Liver (tissue), 9 donors: Measurements from ENCODE around the gene LAMA5. TPM values are rescaled to one million over a fixed set of nuclear protein-coding genes. Genes with fewer than 3 reads are reported as not detected.

Experiments used
- DNase-seq: peaks from one replicate; pipeline ENCODE4 v3.0.0-alpha.2; 2017; ENCODE audit warnings: low spot score
- H3K27ac ChIP-seq, 2 donors: one replicate each; pipeline ENCODE4 v1.7.0; 2013; ENCODE audit warnings: inconsistent platforms in 2 of 2, low read length in 2 of 2, control low read depth in 1 of 2, low read depth in 1 of 2, mild to moderate bottlenecking in 1 of 2
- H3K27me3 ChIP-seq, 4 donors: one replicate each; pipeline versions ENCODE4 v1.6.1 to v1.7.0; 2013; ENCODE audit warnings: low read length in 3 of 4, inconsistent platforms in 1 of 4, mild to moderate bottlenecking in 1 of 4, moderate library complexity in 1 of 4; ENCODE audit not compliant: control insufficient read depth in 4 of 4, insufficient read depth in 4 of 4
- H3K36me3 ChIP-seq, 4 donors: one replicate each; pipeline versions ENCODE4 v1.6.1 to v1.7.0; 2013; ENCODE audit warnings: low read length in 3 of 4, mild to moderate bottlenecking in 3 of 4, low read depth in 1 of 4, moderate library complexity in 1 of 4; ENCODE audit not compliant: control insufficient read depth in 4 of 4, insufficient read depth in 3 of 4
- H3K4me1 ChIP-seq, 4 donors: one replicate each; pipeline versions ENCODE4 v1.6.1 to v1.7.0; 2013; ENCODE audit warnings: low read length in 3 of 4, mild to moderate bottlenecking in 3 of 4, moderate library complexity in 1 of 4; ENCODE audit not compliant: control insufficient read depth in 4 of 4, insufficient read depth in 4 of 4
- H3K4me3 ChIP-seq, 3 donors: one replicate each; pipeline versions ENCODE4 v1.6.1 to v1.7.0; 2013; ENCODE audit warnings: low read length in 3 of 3, control low read depth in 1 of 3, low read depth in 1 of 3, mild to moderate bottlenecking in 1 of 3
- H3K9ac ChIP-seq, 2 donors: one replicate each; pipeline ENCODE4 v1.7.0; 2013; ENCODE audit warnings: low read length in 2 of 2, mild to moderate bottlenecking in 2 of 2, moderate library complexity in 2 of 2, control low read depth in 1 of 2, low read depth in 1 of 2
- H3K9me3 ChIP-seq, 4 donors: one replicate each; pipeline versions ENCODE4 v1.6.1 to v1.7.0; 2013; ENCODE audit warnings: low read length in 3 of 4; ENCODE audit not compliant: control insufficient read depth in 4 of 4
- ATF3 ChIP-seq: IDR thresholded peaks from 2 replicates; pipeline ENCODE4 v1.6.1; 2016; ENCODE audit warnings: antibody characterized with exemption
- CTCF ChIP-seq: fragments of 150-350 bp; IDR thresholded peaks from 2 replicates; pipeline ENCODE4 v1.5.1; 2017; ENCODE audit warnings: improper control_type of control experiment, low read depth, low read length; ENCODE audit not compliant: missing input control
- FOXA1 ChIP-seq: IDR thresholded peaks from 2 replicates; pipeline ENCODE4 v1.6.1; 2016; ENCODE audit warnings: antibody characterized with exemption
- FOXA2 ChIP-seq: IDR thresholded peaks from 2 replicates; pipeline ENCODE4 v1.6.1; 2016; ENCODE audit warnings: antibody characterized with exemption
- GABPA ChIP-seq, 2 donors: IDR thresholded peaks in 1 of 2; conservative IDR thresholded peaks in 1 of 2; 2 replicates each; pipeline ENCODE4 v1.6.1; 2016; ENCODE audit warnings: antibody characterized with exemption in 2 of 2, mild to moderate bottlenecking in 1 of 2, moderate library complexity in 1 of 2
- HNF4A ChIP-seq, 2 donors: conservative IDR thresholded peaks; 2 replicates each; pipeline ENCODE4 v1.6.1; 2016; ENCODE audit warnings: antibody characterized with exemption in 2 of 2, mild to moderate bottlenecking in 2 of 2
- HNF4G ChIP-seq: IDR thresholded peaks from 2 replicates; pipeline ENCODE4 v1.6.1; 2016; ENCODE audit warnings: antibody characterized with exemption
- JUND ChIP-seq, 2 donors: IDR thresholded peaks; 2 replicates each; pipeline ENCODE4 v1.6.1; 2016; ENCODE audit warnings: antibody characterized with exemption in 2 of 2
- MAX ChIP-seq: IDR thresholded peaks from 2 replicates; pipeline ENCODE4 v1.6.1; 2016; ENCODE audit warnings: antibody characterized with exemption
- NR2F2 ChIP-seq: IDR thresholded peaks from 2 replicates; pipeline ENCODE4 v1.6.1; 2016; ENCODE audit warnings: antibody characterized with exemption
- RAD21 ChIP-seq, 2 donors: IDR thresholded peaks; 2 replicates each; pipeline ENCODE4 v1.6.1; 2016; ENCODE audit warnings: antibody characterized with exemption in 2 of 2, mild to moderate bottlenecking in 2 of 2
- REST ChIP-seq: IDR thresholded peaks from 2 replicates; pipeline ENCODE4 v1.6.1; 2016; ENCODE audit warnings: antibody characterized with exemption, mild to moderate bottlenecking
- SP1 ChIP-seq: IDR thresholded peaks from 2 replicates; pipeline ENCODE4 v1.6.1; 2018; ENCODE audit warnings: antibody characterized with exemption, mild to moderate bottlenecking
- TAF1 ChIP-seq: conservative IDR thresholded peaks from 2 replicates; pipeline ENCODE4 v1.6.1; 2016; ENCODE audit warnings: antibody characterized with exemption, mild to moderate bottlenecking
- ZBTB33 ChIP-seq: IDR thresholded peaks from 2 replicates; pipeline ENCODE4 v1.6.1; 2016; ENCODE audit warnings: antibody characterized with exemption
- WGBS: extraction: QIAGEN DNeasy Blood & Tissue Kit; methylation state at CpG from one replicate; pipeline ENCODE4 v1.1.7; 2013; 5-methylcytosine and 5-hydroxymethylcytosine counted together
- polyA plus RNA-seq, 2 donors: library from polyadenylated mRNA; stranded (reverse) in 1 of 2; unstranded in 1 of 2; fragments of 200-250 nt in 1 of 2; fragments of >200 nt in 1 of 2; fragmentation: Nextera tagmentation in 1 of 2; extraction: Ambion mirVana in 1 of 2; gene quantifications; one replicate each; pipeline versions ENCODE4 v1.2.1 to v1.2.3, GENCODE V29; 2013 to 2015
- total RNA-seq, 2 donors: library from RNA; depleted of rRNA; stranded (reverse); fragments of >200 nt; gene quantifications; one replicate each; pipeline ENCODE4 v1.2.3, GENCODE V29; 2014
- donor health status: healthy.
- donor health status: healthy.
- donor health status: healthy.
- donor health status: healthy.
- donor health status: healthy.

LAMA5 gene
- total and polyA plus RNA-seq, 4 donors = 3.6 to 40.2 (median 13.7) TPM

GRCh38 chr20:62371588-62372041 is 4.5 kb upstream of the LAMA5 start:
- Histone ChIP-seq H3K4me1 (peaks cover 32 to 67% (median 44%) of the 10 kb centered on the region in 4 donors), H3K4me3 (no peak overlapping the region), H3K27ac (no peak overlapping the region), H3K36me3 (no peaks in the 10 kb centered on the region), H3K9ac (no peak overlapping the region), H3K27me3 (no peaks in the 10 kb centered on the region), H3K9me3 (no peaks in the 10 kb centered on the region)
- TF ChIP-seq HNF4A (conservative IDR thresholded peaks at IDR 0.05) = no peak
- no peak for TF ChIP-seq RAD21 (IDR thresholded peaks at IDR 0.05)
- TF ChIP-seq TAF1 = no peak
- TF ChIP-seq ZBTB33 = no peak
- no peak for TF ChIP-seq HNF4G
- no peak for TF ChIP-seq ATF3
- no peak for TF ChIP-seq MAX
- TF ChIP-seq JUND (IDR thresholded peaks at IDR 0.05) = no peak
- TF ChIP-seq NR2F2 = no peak
- no peak for TF ChIP-seq FOXA1
- no peak for TF ChIP-seq FOXA2
- TF ChIP-seq GABPA (IDR thresholded peaks at IDR 0.05 in 1 of 2, conservative IDR thresholded peaks at IDR 0.05 in 1 of 2) = no peak
- no peak for TF ChIP-seq SP1
- no peak for TF ChIP-seq CTCF
- TF ChIP-seq REST = no peak
- no peak for DNase-seq
- WGBS = 87% methylated on average over 8 of the region's 8 CpGs
